CD4-positive, alpha-beta memory T cell (primary cell): ENCODE data around the gene CAMTA1. TPM values are rescaled to one million over a fixed set of nuclear protein-coding genes. Genes with fewer than 3 reads are reported as not detected.

Experiments
- CTCF ChIA-PET: fragments of 350-600 bp; sonication (Branson Sonifier 250); formaldehyde crosslinking; loops from one replicate; lab custom pipeline; 2021; ENCODE audit warnings: inconsistent platforms; ENCODE audit not compliant: partially characterized antibody; lab: Charles Lee
- POLR2A ChIA-PET: fragments of 350-600 bp; sonication (Branson Sonifier 250); formaldehyde crosslinking; loops from one replicate; lab custom pipeline; 2021; ENCODE audit not compliant: partially characterized antibody; lab: Charles Lee
- DNase-seq, 5 donors: peaks; one replicate each; pipeline versions ENCODE4 v3.0.0 to v3.0.0-alpha.2; 2020 to 2022; ENCODE audit warnings: mixed read lengths in 1 of 5
- H3K27ac ChIP-seq: one replicate; pipeline ENCODE4 v1.7.0; 2013; ENCODE audit warnings: low read depth, low read length
- H3K27me3 ChIP-seq: 2 replicates; pipeline ENCODE4 v1.7.0; 2013; ENCODE audit warnings: mild to moderate bottlenecking, low read length, moderate library complexity; ENCODE audit not compliant: insufficient read depth
- H3K36me3 ChIP-seq: 2 replicates; pipeline ENCODE4 v1.7.0; 2013; ENCODE audit warnings: mild to moderate bottlenecking, low read length, moderate library complexity; ENCODE audit not compliant: insufficient read depth
- H3K4me1 ChIP-seq: 2 replicates; pipeline ENCODE4 v1.7.0; 2013; ENCODE audit warnings: mild to moderate bottlenecking, low read length, moderate library complexity; ENCODE audit not compliant: insufficient read depth
- H3K4me3 ChIP-seq, 2 donors: one replicate each; pipeline ENCODE4 v1.7.0; 2013; ENCODE audit warnings: low read length in 2 of 2, mild to moderate bottlenecking in 1 of 2
- H3K9me3 ChIP-seq, 2 donors: one replicate each; pipeline ENCODE4 v1.7.0; 2013; ENCODE audit warnings: low read length in 2 of 2, control low read depth in 1 of 2; ENCODE audit not compliant: control insufficient read depth in 1 of 2
- H3K27ac Mint-ChIP-seq, 7 donors: one replicate each; pipeline ENCODE4 v1.8.0; 2020 to 2021; ENCODE audit warnings: mixed read lengths in 7 of 7, mild to moderate bottlenecking in 6 of 7, inconsistent platforms in 3 of 7, moderate library complexity in 3 of 7
- H3K27me3 Mint-ChIP-seq, 2 donors: one replicate each; pipeline ENCODE4 v1.8.0; 2020 to 2021; ENCODE audit warnings: mixed read lengths in 2 of 2
- H3K36me3 Mint-ChIP-seq, 2 donors: one replicate each; pipeline ENCODE4 v1.8.0; 2020 to 2021; ENCODE audit warnings: mixed read lengths in 2 of 2, inconsistent platforms in 1 of 2, mild to moderate bottlenecking in 1 of 2
- H3K4me1 Mint-ChIP-seq, 4 donors: one replicate each; pipeline ENCODE4 v1.8.0; 2020 to 2021; ENCODE audit warnings: mixed read lengths in 4 of 4, mild to moderate bottlenecking in 1 of 4
- H3K4me3 Mint-ChIP-seq, 8 donors: one replicate each; pipeline ENCODE4 v1.8.0; 2020 to 2021; ENCODE audit warnings: mixed read lengths in 8 of 8, mild to moderate bottlenecking in 7 of 8, moderate library complexity in 6 of 8, inconsistent platforms in 3 of 8
- H3K9me3 Mint-ChIP-seq, 8 donors: one replicate each; pipeline ENCODE4 v1.8.0; 2020 to 2021; ENCODE audit warnings: mixed read lengths in 8 of 8, mild to moderate bottlenecking in 5 of 8, inconsistent platforms in 3 of 8, moderate library complexity in 1 of 8
- intact Hi-C: fragments of 100-400 bp; cut with micrococcal nuclease; formaldehyde crosslinking; loops from one replicate; pipeline ENCODE4 v1.15.1; 2023
- polyA plus RNA-seq, 2 donors: library from polyadenylated mRNA; unstranded; fragments of 300-500 nt; fragmentation: Illumina TruSeq; gene quantifications; one replicate each; pipeline ENCODE4 v1.2.3, GENCODE V29; 2021
- total RNA-seq, 2 experiments: library from RNA; stranded (reverse); gene quantifications; one replicate each; pipeline ENCODE4 v1.2.3, GENCODE V29; 2021

CAMTA1 gene
- total and polyA plus RNA-seq, 4 experiments from 2014 or later: 39.1 to 118 (median 59.9) TPM

DNA sequence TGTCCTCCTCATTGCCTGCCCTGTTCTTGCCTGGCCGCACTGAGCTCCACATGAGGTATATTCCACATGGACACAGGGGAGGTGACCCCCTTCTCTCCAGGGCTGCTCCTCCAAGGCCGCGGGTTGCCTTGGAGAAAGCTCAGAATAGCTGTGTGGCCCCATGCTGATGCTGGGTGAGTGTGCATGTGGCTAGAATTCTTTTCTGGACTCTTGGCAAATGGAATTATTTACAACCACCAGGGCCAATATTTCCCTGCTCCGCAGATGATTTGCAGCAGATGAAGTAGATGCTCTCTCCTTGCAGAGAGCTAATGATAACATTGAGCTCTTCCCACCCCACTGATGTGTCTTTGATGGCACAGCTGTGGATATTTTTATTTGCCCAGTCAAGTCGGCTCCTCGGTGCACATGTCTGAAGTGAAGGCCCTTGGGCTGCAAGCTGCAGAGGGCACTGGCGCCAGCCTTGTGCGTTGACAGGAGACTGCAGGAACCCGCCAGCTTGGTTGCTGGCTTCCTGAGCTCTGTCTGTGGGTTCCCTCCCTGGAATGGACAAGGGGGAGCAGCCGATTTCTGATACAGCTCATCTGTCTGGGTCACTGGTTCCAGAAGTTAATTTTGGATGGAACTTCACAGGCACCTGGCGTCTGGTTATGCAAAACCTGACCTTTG lies 581.2 kb downstream of the CAMTA1 start:
- no peak for DNase-seq
- Histone ChIP-seq H3K27ac (no peak overlapping the region), H3K4me3 (no peak overlapping the region), H3K27me3 (no peaks in the 10 kb centered on the region), H3K36me3 (no peaks in the 10 kb centered on the region), H3K4me1 (no peaks in the 10 kb centered on the region), H3K9me3 (no peaks in the 10 kb centered on the region)
- ChIA-PET CTCF (no interaction called here), POLR2A (no interaction called here)
- H3K27me3 Mint-ChIP-seq: no peaks in the 10 kb centered on the region
- no peaks in the 10 kb centered on the region for H3K36me3 Mint-ChIP-seq
- H3K27ac Mint-ChIP-seq: no peak overlapping the region
- H3K9me3 Mint-ChIP-seq: no peaks in the 10 kb centered on the region
- H3K4me1 Mint-ChIP-seq: no peaks in the 10 kb centered on the region
- intact Hi-C loops: no loop called here
- H3K4me3 Mint-ChIP-seq: no peak overlapping the region

DNA sequence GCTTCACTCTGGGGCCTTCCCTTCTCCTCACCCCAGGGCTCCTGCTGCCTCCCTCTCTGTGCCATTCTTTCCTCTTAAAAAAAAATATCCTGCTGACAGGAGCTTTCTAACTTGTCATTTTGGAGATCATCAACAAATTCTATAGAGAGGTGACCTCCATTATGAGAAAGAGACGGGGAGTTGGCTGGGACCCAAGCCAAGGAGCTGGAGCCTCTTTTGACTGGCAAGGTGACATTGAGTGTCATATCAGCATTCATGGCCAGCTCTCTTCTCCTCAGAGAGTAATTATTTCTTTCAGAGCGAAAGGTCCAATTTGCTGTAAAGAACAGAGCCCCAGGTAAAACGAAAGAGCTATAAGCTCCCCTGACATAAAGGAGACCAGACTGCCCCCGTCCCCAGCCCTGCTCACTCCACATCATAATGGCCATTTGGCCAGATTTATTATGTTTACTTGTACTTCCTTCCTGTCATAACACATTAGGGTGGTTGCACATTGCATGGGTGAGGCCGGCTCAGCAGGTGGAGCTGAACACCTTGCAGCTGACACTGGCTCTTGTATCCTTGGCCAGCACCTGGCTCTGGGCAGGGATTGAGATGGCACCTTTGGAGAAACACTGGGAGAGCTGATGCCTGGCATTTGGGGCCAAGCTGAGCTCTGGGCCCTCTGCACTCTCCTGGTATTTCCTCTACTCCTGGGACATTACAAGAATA lies 581.9 kb downstream of the CAMTA1 start:
- Mint-ChIP-seq H3K36me3 (no peaks in the 10 kb centered on the region), H3K4me1 (no peaks in the 10 kb centered on the region), H3K4me3 (no peak overlapping the region), H3K9me3 (no peaks in the 10 kb centered on the region), H3K27ac (no peak overlapping the region), H3K27me3 (no peaks in the 10 kb centered on the region)
- Histone ChIP-seq H3K9me3 (no peaks in the 10 kb centered on the region), H3K36me3 (no peaks in the 10 kb centered on the region), H3K4me1 (no peaks in the 10 kb centered on the region), H3K4me3 (no peak overlapping the region), H3K27me3 (no peaks in the 10 kb centered on the region), H3K27ac (no peak overlapping the region)
- intact Hi-C loops: no loop called here
- no peak for DNase-seq
- ChIA-PET POLR2A (no interaction called here), CTCF (no interaction called here)

DNA sequence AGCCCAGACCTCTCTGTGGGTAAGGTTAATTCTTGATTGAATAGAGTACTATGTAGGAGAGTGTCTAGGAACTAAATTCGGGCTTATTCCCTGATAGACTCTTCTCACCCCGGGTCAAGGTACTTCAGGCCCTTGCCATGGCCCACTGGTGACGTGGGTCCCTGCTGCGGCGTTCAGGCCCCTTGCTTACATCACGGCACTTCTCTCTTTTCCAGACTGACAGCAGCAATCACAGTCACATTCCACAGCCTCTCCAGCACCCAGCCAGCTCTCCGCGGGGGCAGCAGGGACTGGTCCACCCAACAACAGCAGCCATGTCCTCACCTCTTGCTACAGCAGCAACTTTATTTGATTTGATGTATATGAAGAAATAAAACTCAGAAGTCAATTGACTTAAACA lies 584.6 kb downstream of the CAMTA1 start:
- Mint-ChIP-seq H3K27ac (no peak overlapping the region), H3K27me3 (peaks cover 0 to 3% of the 10 kb centered on the region in 2 donors), H3K4me3 (no peak overlapping the region), H3K36me3 (no peaks in the 10 kb centered on the region), H3K9me3 (no peaks in the 10 kb centered on the region), H3K4me1 (no peaks in the 10 kb centered on the region)
- CTCF ChIA-PET: no interaction called here
- H3K36me3 ChIP-seq: no peaks in the 10 kb centered on the region
- H3K27ac ChIP-seq: no peak overlapping the region
- intact Hi-C loops: no loop called here
- no peaks in the 10 kb centered on the region for H3K9me3 ChIP-seq
- no peak overlapping the region for H3K4me3 ChIP-seq
- POLR2A ChIA-PET: no interaction called here
- H3K27me3 ChIP-seq: no peaks in the 10 kb centered on the region
- DNase-seq: no peak
- no peaks in the 10 kb centered on the region for H3K4me1 ChIP-seq

DNA sequence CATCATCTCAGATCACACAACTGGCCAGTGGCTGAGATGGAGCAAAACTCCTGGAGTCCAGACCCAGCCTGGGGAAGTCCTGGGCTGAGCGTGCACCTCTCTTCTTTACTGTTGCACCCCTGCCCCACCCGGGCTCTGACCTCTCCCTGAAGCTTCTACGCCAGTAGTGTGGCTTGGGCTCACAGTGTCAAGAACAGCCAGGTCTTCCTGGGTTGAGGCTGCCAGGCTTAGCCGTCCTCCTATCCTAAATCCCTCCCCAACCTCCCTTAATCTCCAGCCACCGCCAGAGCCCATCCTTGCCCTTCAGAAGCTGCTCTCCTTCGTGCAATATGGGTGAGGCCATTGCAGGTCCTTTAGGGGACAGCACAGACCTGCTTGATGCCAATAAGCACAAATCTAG lies 586.7 kb downstream of the CAMTA1 start:
- Mint-ChIP-seq H3K27ac (no peak overlapping the region), H3K9me3 (no peaks in the 10 kb centered on the region), H3K27me3 (peaks cover 1 to 5% of the 10 kb centered on the region in 2 donors), H3K36me3 (no peaks in the 10 kb centered on the region), H3K4me1 (no peaks in the 10 kb centered on the region), H3K4me3 (no peak overlapping the region)
- H3K27ac ChIP-seq: no peak overlapping the region
- ChIA-PET CTCF (no interaction called here), POLR2A (no interaction called here)
- intact Hi-C loops: no loop called here
- H3K36me3 ChIP-seq: no peaks in the 10 kb centered on the region
- H3K27me3 ChIP-seq: no peaks in the 10 kb centered on the region
- H3K4me3 ChIP-seq: no peak overlapping the region
- DNase-seq: no peak
- H3K9me3 ChIP-seq: no peaks in the 10 kb centered on the region
- no peaks in the 10 kb centered on the region for H3K4me1 ChIP-seq

DNA sequence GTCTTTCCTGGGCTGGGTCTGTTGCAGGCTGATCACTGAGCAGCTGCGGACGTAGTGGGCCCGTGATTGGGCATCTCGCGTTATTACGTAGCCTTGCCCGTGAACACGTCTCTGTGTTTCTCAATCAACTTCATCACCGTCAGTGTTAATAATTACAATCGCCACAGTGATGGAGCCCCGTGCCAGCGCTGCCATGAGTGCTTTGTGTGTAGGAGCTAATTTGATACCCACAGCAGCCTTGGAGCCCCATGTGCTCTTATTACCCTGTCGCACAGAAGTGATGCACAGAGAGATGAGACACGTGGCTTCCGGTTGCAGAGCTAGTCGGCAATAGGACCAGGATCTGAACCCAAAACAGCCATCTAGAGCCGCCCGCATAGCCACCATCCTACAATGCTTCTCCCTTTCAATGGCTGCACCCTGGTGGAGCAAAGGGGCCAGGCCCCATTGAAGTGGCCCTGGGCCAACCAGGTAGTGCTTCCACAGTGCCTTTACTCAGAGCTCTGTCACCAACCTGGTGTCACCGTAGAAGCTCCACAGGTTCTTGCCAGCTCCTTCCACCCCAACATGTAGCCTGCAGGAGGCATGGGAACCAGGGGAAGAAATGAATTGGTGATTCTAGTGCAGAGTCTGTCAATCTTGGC lies 587.3 kb downstream of the CAMTA1 start:
- Mint-ChIP-seq H3K4me1 (no peaks in the 10 kb centered on the region), H3K9me3 (no peaks in the 10 kb centered on the region), H3K27me3 (peaks cover 1 to 7% of the 10 kb centered on the region in 2 donors), H3K4me3 (no peak overlapping the region), H3K27ac (no peak overlapping the region), H3K36me3 (no peaks in the 10 kb centered on the region)
- no peaks in the 10 kb centered on the region for H3K27me3 ChIP-seq
- intact Hi-C loops: no loop called here
- CTCF ChIA-PET: no interaction called here
- no peak overlapping the region for H3K27ac ChIP-seq
- DNase-seq: no peak
- H3K9me3 ChIP-seq: no peaks in the 10 kb centered on the region
- no peaks in the 10 kb centered on the region for H3K4me1 ChIP-seq
- no peaks in the 10 kb centered on the region for H3K36me3 ChIP-seq
- POLR2A ChIA-PET: no interaction called here
- no peak overlapping the region for H3K4me3 ChIP-seq

DNA sequence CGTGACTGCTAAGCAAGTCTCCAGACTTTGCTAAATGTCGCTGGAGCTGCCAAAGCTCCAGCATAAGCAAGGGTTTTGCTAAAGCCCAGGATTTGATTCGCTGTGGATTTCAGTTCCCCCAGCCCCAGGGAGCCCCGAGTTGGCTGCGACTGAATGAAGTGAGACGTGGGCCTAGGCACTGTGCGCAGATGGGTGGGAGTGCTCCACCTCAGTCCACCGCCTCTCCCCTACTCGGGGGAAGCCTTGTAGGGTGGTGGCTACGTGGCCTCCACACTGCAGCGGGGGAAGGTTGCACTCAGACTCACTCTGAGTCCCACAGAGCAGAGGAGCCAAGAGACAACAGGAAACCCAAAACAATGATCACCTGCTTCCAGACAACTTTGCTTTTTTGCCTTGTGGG lies 588.0 kb downstream of the CAMTA1 start:
- no peaks in the 10 kb centered on the region for H3K9me3 ChIP-seq
- no peak overlapping the region for H3K27ac Mint-ChIP-seq
- intact Hi-C loops: no loop called here
- H3K4me3 Mint-ChIP-seq: no peak overlapping the region
- no peak overlapping the region for H3K27ac ChIP-seq
- H3K4me1 ChIP-seq: no peaks in the 10 kb centered on the region
- CTCF ChIA-PET: no interaction called here
- no peaks in the 10 kb centered on the region for H3K27me3 ChIP-seq
- no peaks in the 10 kb centered on the region for H3K36me3 Mint-ChIP-seq
- H3K9me3 Mint-ChIP-seq: no peaks in the 10 kb centered on the region
- no peak for DNase-seq
- POLR2A ChIA-PET: no interaction called here
- no peaks in the 10 kb centered on the region for H3K4me1 Mint-ChIP-seq
- no peak overlapping the region for H3K4me3 ChIP-seq
- H3K36me3 ChIP-seq: no peaks in the 10 kb centered on the region
- H3K27me3 Mint-ChIP-seq: peaks cover 1 to 9% of the 10 kb centered on the region in 2 donors

DNA sequence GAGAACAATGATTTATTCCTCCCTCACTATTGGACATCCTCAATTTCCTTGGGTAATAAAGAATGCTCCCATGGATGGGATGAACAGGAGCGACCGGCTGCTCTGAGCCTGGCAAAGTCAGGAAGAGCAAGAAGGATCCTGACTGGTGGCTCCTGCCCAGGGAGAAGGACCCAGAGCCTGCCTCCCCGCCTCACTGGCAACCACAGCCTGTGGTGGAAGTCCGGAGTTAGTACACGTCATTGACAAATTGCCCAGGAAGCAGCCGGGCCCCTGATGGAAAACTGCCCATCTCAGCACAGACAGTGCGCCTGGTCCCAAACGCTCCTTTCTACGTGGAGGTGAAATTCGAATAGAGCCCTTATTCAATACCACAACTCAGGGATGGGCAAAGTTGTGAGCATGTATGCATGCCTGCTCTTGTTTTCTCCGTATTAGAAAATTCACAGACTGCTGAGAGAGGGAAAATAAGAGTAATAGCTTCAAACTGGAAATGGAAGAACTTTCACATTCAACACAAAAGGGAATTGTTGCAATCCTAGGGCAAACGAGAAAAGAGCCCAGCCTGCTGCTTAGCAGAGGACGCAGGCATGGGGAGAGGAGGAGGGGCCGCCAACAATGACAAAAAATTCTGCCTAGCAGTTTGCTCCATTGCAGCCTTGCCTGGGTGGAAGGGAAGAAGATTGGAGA lies 588.8 kb downstream of the CAMTA1 start:
- H3K27me3 Mint-ChIP-seq: peaks cover 3 to 11% of the 10 kb centered on the region in 2 donors
- no peak for DNase-seq
- ChIA-PET CTCF (no interaction called here), POLR2A (no interaction called here)
- no peaks in the 10 kb centered on the region for H3K36me3 Mint-ChIP-seq
- no peak overlapping the region for H3K4me3 Mint-ChIP-seq
- Histone ChIP-seq H3K27me3 (no peaks in the 10 kb centered on the region), H3K27ac (no peak overlapping the region), H3K9me3 (no peaks in the 10 kb centered on the region), H3K4me3 (no peak overlapping the region), H3K4me1 (no peaks in the 10 kb centered on the region), H3K36me3 (no peaks in the 10 kb centered on the region)
- H3K9me3 Mint-ChIP-seq: no peaks in the 10 kb centered on the region
- no peak overlapping the region for H3K27ac Mint-ChIP-seq
- no peaks in the 10 kb centered on the region for H3K4me1 Mint-ChIP-seq
- intact Hi-C loops: no loop called here
